Lower leg skin (tissue), 4 donors: ENCODE measurements around the gene SCIN. TPM values are rescaled to one million over a fixed set of nuclear protein-coding genes. Genes with fewer than 3 reads are reported as not detected.

Experiments
- DNase-seq, 2 donors: peaks; one replicate each; pipeline ENCODE4 v3.0.0-alpha.2; 2019; ENCODE audit warnings: low spot score in 2 of 2
- H3K4me3 ChIP-seq: fragments of 200-600 bp; sonication (generic); 2 replicates; pipeline ENCODE4 v1.5.1; 2017; ENCODE audit warnings: mild to moderate bottlenecking, low read depth; ENCODE audit not compliant: poor library complexity, severe bottlenecking
- POLR2A ChIP-seq, 2 donors: fragments of 450-650 bp; IDR thresholded peaks; one replicate each; pipeline ENCODE4 v1.6.1; 2016 to 2017; ENCODE audit warnings: antibody characterized with exemption in 2 of 2, mild to moderate bottlenecking in 1 of 2, moderate library complexity in 1 of 2
- WGBS, 2 donors: methylation state at CpG; one replicate each; pipeline ENCODE4 v1.1.5; 2018; 5-methylcytosine and 5-hydroxymethylcytosine counted together
- intact Hi-C: fragments of 100-400 bp; cut with DNase I; formaldehyde crosslinking; loops from one replicate; pipeline ENCODE4 v1.15.0; 2023; ENCODE audit warnings: low total_unique reads
- total RNA-seq, 4 donors: library from RNA; depleted of rRNA; stranded (reverse); fragments of >200 nt; gene quantifications; one replicate each; pipeline ENCODE4 v1.1.0, GENCODE V29; 2016
- TF ChIP-seq, protein P1 (sequence below), 3 donors: fragments of 450-650 bp; IDR thresholded peaks; one replicate each; pipeline ENCODE4 v1.5.1; 2016; ENCODE audit warnings: antibody characterized with exemption in 3 of 3, mild to moderate bottlenecking in 3 of 3, moderate library complexity in 2 of 3

Gene SCIN
- total RNA-seq, 4 donors from 2014 or later, result 3.1 to 6.6 (median 5.8) TPM

DNA sequence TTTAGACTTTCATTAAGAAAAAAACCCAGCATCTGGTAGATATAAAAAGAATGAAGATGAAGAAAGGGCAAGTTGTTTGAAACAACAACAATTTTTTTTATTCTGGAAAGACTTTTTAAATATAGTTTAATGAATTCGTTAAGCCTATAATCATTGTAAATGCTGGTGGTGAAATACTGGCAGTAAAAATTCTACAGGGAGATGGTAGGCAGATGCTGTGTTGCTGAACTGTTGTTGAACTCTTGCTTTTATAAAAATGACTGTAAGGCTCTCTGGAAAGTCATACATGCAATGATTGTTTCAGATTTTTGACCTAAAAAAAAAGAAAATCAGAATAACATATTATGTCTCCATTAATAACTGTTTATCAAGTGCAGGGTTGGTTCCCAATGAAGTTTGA is 39.0 kb downstream of the SCIN start:
- no peak overlapping the region for H3K4me3 ChIP-seq
- TF ChIP-seq, protein P1, sequence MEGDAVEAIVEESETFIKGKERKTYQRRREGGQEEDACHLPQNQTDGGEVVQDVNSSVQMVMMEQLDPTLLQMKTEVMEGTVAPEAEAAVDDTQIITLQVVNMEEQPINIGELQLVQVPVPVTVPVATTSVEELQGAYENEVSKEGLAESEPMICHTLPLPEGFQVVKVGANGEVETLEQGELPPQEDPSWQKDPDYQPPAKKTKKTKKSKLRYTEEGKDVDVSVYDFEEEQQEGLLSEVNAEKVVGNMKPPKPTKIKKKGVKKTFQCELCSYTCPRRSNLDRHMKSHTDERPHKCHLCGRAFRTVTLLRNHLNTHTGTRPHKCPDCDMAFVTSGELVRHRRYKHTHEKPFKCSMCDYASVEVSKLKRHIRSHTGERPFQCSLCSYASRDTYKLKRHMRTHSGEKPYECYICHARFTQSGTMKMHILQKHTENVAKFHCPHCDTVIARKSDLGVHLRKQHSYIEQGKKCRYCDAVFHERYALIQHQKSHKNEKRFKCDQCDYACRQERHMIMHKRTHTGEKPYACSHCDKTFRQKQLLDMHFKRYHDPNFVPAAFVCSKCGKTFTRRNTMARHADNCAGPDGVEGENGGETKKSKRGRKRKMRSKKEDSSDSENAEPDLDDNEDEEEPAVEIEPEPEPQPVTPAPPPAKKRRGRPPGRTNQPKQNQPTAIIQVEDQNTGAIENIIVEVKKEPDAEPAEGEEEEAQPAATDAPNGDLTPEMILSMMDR (IDR thresholded peaks at IDR 0.05), result no peak
- no peak for TF ChIP-seq POLR2A (IDR thresholded peaks at IDR 0.05)
- intact Hi-C loops, result loop anchor here (10.0 kb wide), 2 partner anchors 75 to 1615 kb away; no protein-coding TSS in a partner anchor
- WGBS, 2 donors, result 44 to 55% methylated on average over 1 of the region's 1 CpG
- DNase-seq, result no peak

DNA sequence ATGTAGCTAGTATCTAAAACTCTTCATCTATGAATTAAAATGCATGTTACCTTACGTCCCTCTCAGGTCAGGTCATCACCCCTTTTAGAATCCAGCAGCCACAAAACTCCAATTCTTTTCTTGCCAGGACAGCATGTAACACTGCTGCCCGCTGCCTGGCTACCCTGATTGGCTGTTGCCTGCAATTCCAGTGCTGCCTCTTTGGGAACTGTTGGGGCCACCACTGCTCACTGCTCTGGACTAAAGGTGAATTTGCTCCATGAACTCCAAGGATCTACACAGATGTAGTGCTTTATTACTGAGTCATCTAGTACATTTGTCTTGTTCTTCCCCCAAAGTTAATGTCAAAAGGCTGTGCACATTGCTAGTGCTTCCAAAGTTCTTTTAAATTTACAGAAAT is 40.4 kb downstream of the SCIN start:
- 84 to 92% methylated on average over 2 of the region's 2 CpGs for WGBS, 2 donors
- intact Hi-C loops, result no loop called here
- no peak overlapping the region for H3K4me3 ChIP-seq
- TF ChIP-seq, protein P1 (IDR thresholded peaks at IDR 0.05), result no peak
- no peak for TF ChIP-seq POLR2A (IDR thresholded peaks at IDR 0.05)
- no peak for DNase-seq

DNA sequence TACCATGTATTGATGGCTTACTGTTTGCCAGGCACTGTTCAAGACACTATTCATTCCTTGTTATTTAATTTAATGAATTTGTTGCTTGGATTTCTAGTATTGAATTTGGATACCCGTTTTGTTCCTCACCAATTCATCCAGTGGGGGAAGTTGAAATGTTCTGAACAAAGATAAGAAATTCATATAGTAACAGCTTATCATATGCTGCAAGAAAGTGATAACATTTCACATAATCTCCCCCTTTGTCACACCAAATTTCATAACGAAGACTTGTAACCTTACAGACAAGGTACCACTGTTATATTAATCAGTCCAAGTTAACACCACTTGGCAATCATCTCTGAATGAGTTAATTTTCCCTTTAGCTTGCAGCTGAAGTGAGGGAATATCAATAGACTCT is 42.1 kb downstream of the SCIN start:
- 83 to 86% methylated on average over 2 of the region's 2 CpGs for WGBS, 2 donors
- intact Hi-C loops, result no loop called here
- H3K4me3 ChIP-seq, result no peak overlapping the region
- no peak for DNase-seq
- TF ChIP-seq, protein P1 (IDR thresholded peaks at IDR 0.05), result no peak
- TF ChIP-seq POLR2A (IDR thresholded peaks at IDR 0.05), result no peak

DNA sequence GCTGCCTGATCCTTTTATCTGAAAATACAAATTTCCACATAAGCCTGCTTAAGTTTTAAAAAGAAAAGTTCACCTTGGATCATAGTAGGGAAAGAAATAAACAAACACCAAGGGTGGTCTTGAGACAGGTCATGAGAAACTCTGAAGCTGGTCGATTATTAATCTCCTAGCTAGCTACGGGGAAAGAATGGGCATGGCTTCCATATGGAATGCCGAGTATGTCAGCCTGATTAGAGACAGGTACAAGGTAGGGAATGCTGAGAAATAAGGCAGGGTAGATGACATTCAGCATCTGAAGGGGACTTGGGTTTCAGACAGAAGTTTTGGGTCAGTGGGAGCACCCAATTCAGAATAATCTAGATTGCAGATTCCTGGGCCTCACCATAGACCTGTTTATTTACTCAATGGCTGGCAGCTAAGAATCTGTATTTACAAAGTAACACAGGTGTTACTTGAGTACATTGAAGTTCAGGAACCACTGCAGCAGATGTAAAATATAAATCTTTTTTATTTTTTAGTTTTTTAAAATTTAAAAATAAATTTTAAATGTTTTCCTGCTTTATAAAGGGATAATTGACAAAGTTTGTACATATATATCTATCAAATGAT is 49.0 kb downstream of the SCIN start:
- WGBS, 2 donors, result 74 to 75% methylated on average over 3 of the region's 3 CpGs
- DNase-seq, result no peak
- no peak overlapping the region for H3K4me3 ChIP-seq
- intact Hi-C loops, result no loop called here
- TF ChIP-seq, protein P1 (IDR thresholded peaks at IDR 0.05), result no peak
- TF ChIP-seq POLR2A (IDR thresholded peaks at IDR 0.05), result no peak

DNA sequence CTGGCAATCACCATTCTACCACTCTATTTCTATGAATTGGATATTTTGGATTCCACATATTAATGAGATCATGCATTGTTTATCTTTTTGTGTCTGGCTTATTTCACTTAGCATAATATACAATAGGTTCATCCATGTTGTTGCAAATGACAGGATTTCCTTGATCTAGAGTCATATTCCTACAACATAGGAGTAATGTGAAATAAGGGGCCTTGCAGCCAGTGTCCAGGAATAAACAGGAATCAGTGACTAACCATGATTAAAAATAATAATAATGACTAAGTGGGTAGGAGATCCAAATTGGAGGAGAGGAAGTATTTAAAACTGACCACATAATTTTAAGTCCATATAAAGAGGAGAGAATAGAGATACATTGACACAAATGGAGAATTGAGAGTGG is 49.9 kb downstream of the SCIN start:
- intact Hi-C loops, result no loop called here
- H3K4me3 ChIP-seq, result no peak overlapping the region
- no peak for TF ChIP-seq POLR2A (IDR thresholded peaks at IDR 0.05)
- TF ChIP-seq, protein P1 (IDR thresholded peaks at IDR 0.05), result no peak
- no peak for DNase-seq

DNA sequence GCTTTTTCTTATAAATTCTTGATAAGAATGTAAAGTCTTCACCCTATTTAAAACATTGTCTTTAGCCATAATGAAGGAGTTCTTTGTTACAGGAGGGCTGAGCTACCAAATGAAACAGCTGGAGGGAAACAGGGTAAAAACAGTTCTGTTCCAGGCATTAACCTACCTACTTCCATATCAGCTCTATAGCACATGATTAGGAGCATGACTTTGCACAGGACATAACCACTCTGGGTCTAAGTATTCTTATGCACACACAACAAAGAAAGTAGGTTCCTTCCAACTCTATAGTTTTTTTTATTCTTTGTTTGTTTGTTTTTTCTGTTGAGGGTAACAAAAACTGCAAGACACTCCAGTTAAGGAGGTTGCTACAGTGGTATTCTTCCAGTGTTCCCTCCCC is 52.7 kb downstream of the SCIN start:
- intact Hi-C loops, result no loop called here

More for the DNA sequence above, 52.7 kb downstream of the SCIN start:
- TF ChIP-seq, protein P1 (IDR thresholded peaks at IDR 0.05), result no peak
- TF ChIP-seq POLR2A (IDR thresholded peaks at IDR 0.05), result no peak
- no peak for DNase-seq
- H3K4me3 ChIP-seq, result no peak overlapping the region
